Loucy (cell line): ENCODE data around the gene EXOSC2.
A peak's percentile ranks its signal among the peaks of the same experiment; 100 is the strongest.

Experiments
- H2AFZ ChIP-seq: fragments of 200-600 bp; sonication (generic); 2 replicates; pipeline ENCODE4 v1.6.0; 2016; ENCODE audit warnings: antibody characterized with exemption, mild to moderate bottlenecking, low read length, moderate library complexity
- H3F3A ChIP-seq: fragments of 200-600 bp; 2 replicates; pipeline ENCODE4 v1.6.0; 2016; ENCODE audit warnings: antibody characterized with exemption, low read depth, mild to moderate bottlenecking
- H3K27me3 ChIP-seq: fragments of 200-600 bp; sonication (generic); 2 replicates; pipeline ENCODE4 v1.6.1; 2014; ENCODE audit warnings: low read length, mild to moderate bottlenecking; ENCODE audit not compliant: insufficient read depth, poor library complexity, severe bottlenecking
- H3K36me3 ChIP-seq: fragments of 200-600 bp; sonication (generic); 2 replicates; pipeline ENCODE4 v1.6.1; 2016; ENCODE audit warnings: low read length; ENCODE audit not compliant: insufficient read depth
- H3K4me1 ChIP-seq: fragments of 200-600 bp; sonication (generic); 2 replicates; pipeline ENCODE4 v1.5.1; 2014; ENCODE audit warnings: low read length, mild to moderate bottlenecking; ENCODE audit not compliant: insufficient read depth, poor library complexity, severe bottlenecking
- H3K4me2 ChIP-seq: fragments of 200-600 bp; sonication (generic); 2 replicates; pipeline ENCODE4 v1.6.0; 2014; ENCODE audit warnings: antibody characterized with exemption, low read length, low read depth, mild to moderate bottlenecking; ENCODE audit not compliant: poor library complexity, severe bottlenecking
- H3K4me3 ChIP-seq: fragments of 200-600 bp; sonication (generic); 2 replicates; pipeline ENCODE4 v1.5.1; 2014; ENCODE audit warnings: low read length, mild to moderate bottlenecking, mixed read lengths; ENCODE audit not compliant: poor library complexity, severe bottlenecking
- H3K79me2 ChIP-seq: fragments of 200-600 bp; sonication (generic); 2 replicates; pipeline ENCODE4 v1.6.1; 2014; ENCODE audit warnings: low read length; ENCODE audit not compliant: insufficient read depth
- H3K9ac ChIP-seq: fragments of 200-600 bp; sonication (generic); 2 replicates; pipeline ENCODE4 v1.6.0; 2014; ENCODE audit warnings: mild to moderate bottlenecking, low read depth, low read length, moderate library complexity; ENCODE audit not compliant: poor library complexity, severe bottlenecking
- H3K9me2 ChIP-seq: fragments of 200-600 bp; sonication (generic); replicated peaks from 2 replicates; pipeline ENCODE4 v1.6.1; 2016; ENCODE audit warnings: low read depth, low read length, mixed read lengths
- H3K9me3 ChIP-seq: fragments of 200-600 bp; sonication (generic); 2 replicates; pipeline ENCODE4 v1.6.1; 2014; ENCODE audit warnings: mild to moderate bottlenecking, antibody characterized with exemption, low read length, low read depth; ENCODE audit not compliant: insufficient read depth
- H4K20me1 ChIP-seq: fragments of 200-600 bp; sonication (generic); 2 replicates; pipeline ENCODE4 v1.6.0; 2014; ENCODE audit warnings: antibody characterized with exemption, low read length, mild to moderate bottlenecking; ENCODE audit not compliant: insufficient read depth, poor library complexity, severe bottlenecking
- EZH2phosphoT487 ChIP-seq: fragments of 200-600 bp; IDR thresholded peaks from 2 replicates; pipeline ENCODE4 v1.6.1; 2018; ENCODE audit warnings: antibody characterized with exemption, mild to moderate bottlenecking, moderate library complexity, borderline replicate concordance
- TF ChIP-seq, protein P1 (sequence below): fragments of 200-600 bp; sonication (generic); conservative IDR thresholded peaks from 2 replicates; pipeline ENCODE4 v1.5.1; 2014; ENCODE audit warnings: mild to moderate bottlenecking, antibody characterized with exemption, low read length

EXOSC2 gene

GRCh38 chr9:130687615-130688014, 6.0 kb upstream of the EXOSC2 start:
- Histone ChIP-seq H3K9ac (no peak overlapping the region), H2AFZ (no peak overlapping the region)

DNA sequence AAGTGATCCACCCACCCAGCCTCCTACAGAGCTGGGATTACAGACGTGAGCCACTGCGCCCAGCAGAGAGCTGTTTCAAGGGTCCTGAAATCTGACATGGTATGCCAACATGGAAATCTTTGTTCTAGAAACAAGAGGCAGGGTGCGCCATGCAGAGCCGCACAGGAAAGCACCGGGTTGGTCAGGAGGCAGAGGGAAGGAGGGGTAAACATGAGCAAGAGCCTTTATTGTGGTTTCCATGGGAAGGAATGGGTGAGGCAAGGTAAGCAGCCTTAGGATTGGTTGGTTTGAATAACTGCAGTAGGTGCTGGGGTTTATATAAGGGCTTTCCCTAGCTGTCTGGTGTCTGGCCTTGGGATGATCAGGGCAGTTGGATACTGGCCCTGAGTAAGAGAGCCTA, 5.5 kb upstream of the EXOSC2 start:
- H3K4me2 ChIP-seq = no peak overlapping the region
- H4K20me1 ChIP-seq = no peaks in the 10 kb centered on the region
- H3F3A ChIP-seq = no peaks in the 10 kb centered on the region
- no peaks in the 10 kb centered on the region for H3K9me2 ChIP-seq
- no peaks in the 10 kb centered on the region for H3K9me3 ChIP-seq
- H3K79me2 ChIP-seq = no peaks in the 10 kb centered on the region
- TF ChIP-seq EZH2phosphoT487 = no peak
- TF ChIP-seq, protein P1, sequence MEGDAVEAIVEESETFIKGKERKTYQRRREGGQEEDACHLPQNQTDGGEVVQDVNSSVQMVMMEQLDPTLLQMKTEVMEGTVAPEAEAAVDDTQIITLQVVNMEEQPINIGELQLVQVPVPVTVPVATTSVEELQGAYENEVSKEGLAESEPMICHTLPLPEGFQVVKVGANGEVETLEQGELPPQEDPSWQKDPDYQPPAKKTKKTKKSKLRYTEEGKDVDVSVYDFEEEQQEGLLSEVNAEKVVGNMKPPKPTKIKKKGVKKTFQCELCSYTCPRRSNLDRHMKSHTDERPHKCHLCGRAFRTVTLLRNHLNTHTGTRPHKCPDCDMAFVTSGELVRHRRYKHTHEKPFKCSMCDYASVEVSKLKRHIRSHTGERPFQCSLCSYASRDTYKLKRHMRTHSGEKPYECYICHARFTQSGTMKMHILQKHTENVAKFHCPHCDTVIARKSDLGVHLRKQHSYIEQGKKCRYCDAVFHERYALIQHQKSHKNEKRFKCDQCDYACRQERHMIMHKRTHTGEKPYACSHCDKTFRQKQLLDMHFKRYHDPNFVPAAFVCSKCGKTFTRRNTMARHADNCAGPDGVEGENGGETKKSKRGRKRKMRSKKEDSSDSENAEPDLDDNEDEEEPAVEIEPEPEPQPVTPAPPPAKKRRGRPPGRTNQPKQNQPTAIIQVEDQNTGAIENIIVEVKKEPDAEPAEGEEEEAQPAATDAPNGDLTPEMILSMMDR = no peak
- H3K27me3 ChIP-seq = no peaks in the 10 kb centered on the region
- H3K9ac ChIP-seq = no peak overlapping the region
- H3K36me3 ChIP-seq = no peaks in the 10 kb centered on the region
- no peak overlapping the region for H2AFZ ChIP-seq
- H3K4me1 ChIP-seq = peaks cover 2% of the 10 kb centered on the region
- no peak overlapping the region for H3K4me3 ChIP-seq

More at GRCh38 chr9:130687615-130688014, 6.0 kb upstream of the EXOSC2 start:
- no peaks in the 10 kb centered on the region for H3K36me3 ChIP-seq
- no peaks in the 10 kb centered on the region for H3K4me1 ChIP-seq
- no peaks in the 10 kb centered on the region for H4K20me1 ChIP-seq
- no peaks in the 10 kb centered on the region for H3K79me2 ChIP-seq
- H3K4me3 ChIP-seq = no peak overlapping the region
- H3K4me2 ChIP-seq = no peak overlapping the region
- H3F3A ChIP-seq = no peaks in the 10 kb centered on the region
- no peaks in the 10 kb centered on the region for H3K27me3 ChIP-seq
- TF ChIP-seq, protein P1 = no peak
- TF ChIP-seq EZH2phosphoT487 = no peak
- no peaks in the 10 kb centered on the region for H3K9me2 ChIP-seq
- H3K9me3 ChIP-seq = no peaks in the 10 kb centered on the region

GRCh38 chr9:130689572-130689936, 4.0 kb upstream of the EXOSC2 start:
- H3K4me1 ChIP-seq = peaks cover 5% of the 10 kb centered on the region
- no peak overlapping the region for H3K4me2 ChIP-seq
- no peaks in the 10 kb centered on the region for H3F3A ChIP-seq
- TF ChIP-seq, protein P1 = no peak
- TF ChIP-seq EZH2phosphoT487 = no peak
- no peaks in the 10 kb centered on the region for H4K20me1 ChIP-seq
- no peaks in the 10 kb centered on the region for H3K9me2 ChIP-seq
- no peaks in the 10 kb centered on the region for H3K27me3 ChIP-seq
- H3K36me3 ChIP-seq = no peaks in the 10 kb centered on the region
- no peak overlapping the region for H3K4me3 ChIP-seq
- H3K9me3 ChIP-seq = no peaks in the 10 kb centered on the region
- peaks cover 10% of the 10 kb centered on the region for H3K79me2 ChIP-seq
- H3K9ac ChIP-seq = no peak overlapping the region
- peak overlapping the region; percentile 43; the same call in 1 of the 2 replicates for H2AFZ ChIP-seq
